Kasumi-1 (cell line): ENCODE results near the gene OTULINL.
A peak's percentile ranks its signal among the peaks of the same experiment; 100 is the strongest.

Source experiments
- DNase-seq, 2 experiments: peaks; one replicate each; lab custom pipeline; 2025; lab: John Stamatoyannopoulos, UW

OTULINL gene

DNA sequence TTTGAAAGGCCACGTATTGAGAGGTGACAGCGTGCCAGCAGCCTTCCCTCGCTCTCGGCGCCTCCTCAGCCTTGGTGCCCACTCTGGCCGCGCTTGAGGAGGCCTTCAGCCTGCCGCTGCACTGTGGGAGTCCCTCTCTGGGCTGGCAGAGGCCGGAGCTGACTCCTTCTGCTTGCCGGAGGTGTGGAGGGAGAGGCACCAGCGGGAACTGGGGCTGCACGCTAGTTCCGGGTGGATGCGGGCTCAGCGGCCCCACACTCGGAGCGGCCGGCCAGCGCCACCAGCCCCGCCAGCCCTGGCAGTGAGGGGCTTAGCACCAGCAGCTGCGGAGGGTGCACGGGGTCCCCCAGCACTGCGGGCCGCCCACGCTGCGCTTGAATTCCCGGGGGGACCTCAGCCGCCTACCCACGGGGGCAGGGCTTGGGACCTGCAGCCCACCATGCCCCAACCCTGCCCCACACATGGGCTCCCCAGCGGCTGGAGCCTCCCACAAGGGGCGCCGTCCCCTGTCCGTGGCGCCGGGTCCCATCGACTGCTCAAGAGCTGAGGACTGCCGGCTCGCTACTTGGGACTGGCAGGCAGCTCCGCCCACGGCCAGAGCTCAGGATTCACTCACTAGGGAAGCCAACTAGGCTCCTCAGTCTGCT is 4.4 kb upstream of the OTULINL start:
- DNase-seq, result no peak

DNA sequence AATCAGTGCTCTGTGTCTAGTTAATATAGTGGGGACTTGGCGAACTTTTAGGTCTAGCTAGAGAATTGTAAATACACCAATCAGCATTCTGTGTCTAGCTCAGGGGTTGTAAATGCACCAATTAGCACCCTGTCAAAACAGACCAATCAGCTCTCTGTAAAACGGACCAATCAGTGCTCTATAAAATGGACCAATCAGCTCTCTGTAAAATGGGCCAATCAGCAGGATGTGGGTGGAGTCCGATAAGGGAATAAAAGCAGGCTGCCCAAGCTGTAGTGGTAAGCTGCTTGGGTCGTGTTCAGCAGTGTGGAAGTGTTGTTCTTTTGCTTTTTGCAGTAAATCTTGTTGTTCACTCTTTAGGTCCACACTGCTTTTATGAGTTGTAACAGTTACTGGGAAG is 3.6 kb upstream of the OTULINL start:
- no peak for DNase-seq

DNA sequence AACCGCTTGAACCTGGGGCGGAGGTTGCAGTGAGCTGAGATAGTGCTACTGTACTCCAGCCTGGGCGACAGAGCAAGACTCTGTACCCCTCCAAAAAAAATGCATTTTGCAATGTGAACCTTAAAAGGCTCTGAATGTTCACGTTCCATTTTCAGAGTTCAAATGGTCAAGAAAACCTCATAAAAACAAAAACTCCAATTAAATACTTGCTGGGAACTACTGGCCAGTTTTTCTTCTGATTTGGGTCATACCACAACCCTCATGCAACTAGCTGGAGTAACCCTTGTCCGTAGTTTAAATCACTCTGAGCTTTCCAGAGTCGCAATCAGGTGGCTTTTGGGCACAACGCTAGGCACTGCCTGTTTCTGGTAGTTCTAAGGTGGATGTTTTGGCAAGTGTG is 2.3 kb upstream of the OTULINL start:
- DNase-seq, result no peak

DNA sequence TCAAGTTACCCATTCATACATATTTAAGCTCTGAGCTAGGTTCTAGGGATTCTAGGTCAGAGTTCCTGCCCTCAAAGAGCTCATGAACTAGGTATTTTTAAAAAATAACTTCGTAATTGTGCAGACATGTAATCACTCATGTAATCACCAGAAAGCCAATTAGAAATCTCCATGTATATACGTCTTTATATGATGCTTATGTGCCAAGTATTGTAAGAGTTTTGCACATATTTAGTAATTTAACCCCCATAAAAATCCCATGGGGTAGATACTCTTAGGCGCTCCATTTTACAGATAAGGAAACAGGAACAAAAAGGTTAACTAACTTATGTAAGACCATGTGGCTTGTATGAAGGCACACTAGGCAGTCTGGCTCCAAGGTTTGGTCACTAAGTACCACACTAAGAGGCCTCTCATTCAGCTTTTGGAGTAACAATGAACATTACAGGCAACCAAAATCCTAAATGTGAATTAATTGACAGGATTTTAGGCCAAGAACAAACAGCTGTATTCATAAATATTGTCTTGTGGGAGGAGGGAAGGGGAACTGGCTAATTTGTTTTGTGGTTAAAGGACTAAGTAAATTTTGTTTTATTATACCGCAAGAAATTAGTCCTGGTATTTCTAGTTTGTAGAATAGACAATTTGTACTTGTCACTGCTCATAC is 1.7 kb upstream of the OTULINL start:
- no peak for DNase-seq

DNA sequence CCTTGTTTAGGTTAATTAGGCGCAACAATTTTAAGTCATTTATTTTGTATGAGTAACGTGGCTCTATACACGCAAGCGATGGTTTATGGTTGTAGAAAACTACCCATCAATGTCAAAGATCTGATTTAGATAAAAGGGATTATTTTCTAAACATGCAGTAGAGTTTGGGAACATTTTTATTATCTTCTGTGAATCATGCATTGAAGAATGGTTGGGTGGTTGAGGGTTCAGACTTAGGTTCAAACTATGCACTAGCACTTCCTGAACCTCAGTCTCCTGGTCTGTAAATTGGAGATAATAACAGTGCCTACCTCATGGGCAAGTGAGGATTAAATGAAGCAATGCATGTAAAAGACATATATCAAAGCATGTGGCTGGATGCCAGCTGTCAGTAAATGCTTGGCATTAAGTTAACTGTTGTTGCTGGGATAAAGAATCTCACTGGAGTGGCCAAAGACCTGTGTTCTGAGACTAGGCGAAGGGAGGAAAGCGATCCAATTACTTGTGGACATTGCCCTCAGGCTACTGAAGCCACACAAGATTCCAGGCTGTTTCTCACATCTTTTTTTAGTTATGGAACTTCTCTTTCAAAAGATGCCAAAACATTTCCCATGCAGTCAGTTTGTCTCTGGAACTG is 1.1 kb upstream of the OTULINL start:
- DNase-seq, result no peak

DNA sequence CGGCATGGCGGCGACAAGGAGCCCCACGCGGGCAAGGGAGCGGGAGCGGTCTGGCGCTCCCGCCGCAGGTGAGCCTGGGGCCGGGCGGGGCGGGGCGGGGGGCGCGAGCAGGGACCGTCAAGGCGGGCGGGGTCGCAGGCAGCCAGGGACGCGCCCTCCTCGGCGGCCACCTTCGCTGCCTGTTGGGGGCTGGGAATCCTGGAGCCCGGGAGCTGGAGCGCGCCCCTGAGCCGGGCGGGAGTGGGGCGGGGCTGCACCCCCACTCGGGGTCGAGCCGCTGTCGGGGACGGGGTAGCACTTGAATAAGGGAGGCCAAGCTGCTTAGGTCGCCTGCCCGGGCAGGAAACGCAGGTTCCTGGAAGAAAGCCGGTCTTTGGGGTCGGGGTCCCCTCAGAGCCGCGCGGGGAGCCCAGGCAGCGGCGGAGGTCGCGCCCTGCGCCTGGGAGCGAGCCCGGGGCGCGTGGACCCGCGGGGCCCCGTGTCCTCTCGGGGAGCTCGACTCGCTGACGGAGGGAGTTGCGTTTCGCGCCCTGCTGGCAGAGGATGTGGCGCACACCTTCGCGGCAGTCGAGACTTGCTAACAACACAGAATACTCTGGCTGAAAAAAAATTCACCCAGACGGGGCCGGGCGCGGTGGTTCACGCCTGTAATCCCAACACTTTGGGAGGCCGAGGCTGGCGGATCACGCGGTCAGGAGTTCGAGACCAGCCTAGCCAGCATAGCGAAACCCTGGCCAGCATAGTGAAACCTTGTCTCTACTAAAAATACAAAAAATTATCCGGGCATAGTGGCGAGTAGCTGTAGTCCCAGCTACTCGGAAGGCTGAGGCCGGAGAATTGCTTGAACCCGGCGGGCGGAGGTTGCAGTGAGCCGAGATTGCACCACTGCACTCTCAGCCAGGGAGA is 552 bp downstream of the OTULINL start:
- peak; percentile 35 to 41 for DNase-seq

DNA sequence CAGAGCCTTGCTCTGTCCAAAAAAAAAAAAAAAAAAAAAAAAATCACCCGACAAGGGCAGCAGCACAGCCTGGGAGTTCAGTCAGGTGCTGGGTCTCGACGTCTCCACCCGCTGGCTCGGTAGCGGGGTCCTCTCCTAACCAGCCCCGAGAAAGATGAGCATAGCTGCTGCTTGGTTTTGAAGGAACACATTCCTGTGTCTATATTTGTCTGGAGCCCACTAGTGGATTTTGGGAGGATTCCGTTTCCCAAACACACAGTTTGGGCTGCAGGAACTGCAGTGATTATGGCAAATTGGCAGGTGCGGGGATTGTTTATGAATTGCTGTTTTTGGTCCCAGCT is 1.2 kb downstream of the OTULINL start:
- no peak for DNase-seq

DNA sequence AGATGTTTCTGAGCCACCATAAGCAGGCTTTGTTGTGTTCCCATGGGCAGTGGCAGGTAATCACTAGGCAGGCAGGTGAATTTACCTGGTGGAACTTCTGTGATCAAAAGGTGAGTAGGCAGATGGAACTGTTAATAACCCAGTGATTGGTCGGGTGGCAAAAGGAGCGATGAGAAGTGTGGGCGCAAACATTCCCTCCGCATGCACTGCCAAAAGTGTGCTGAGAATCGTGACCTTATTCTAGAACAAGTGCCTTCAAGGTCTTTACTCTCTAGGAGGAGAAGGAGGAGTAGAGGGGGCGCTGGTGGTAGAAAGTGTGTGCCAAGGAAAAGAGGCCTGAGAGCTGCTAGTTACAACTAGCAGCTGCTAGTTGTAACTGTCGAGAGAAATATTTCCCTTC is 3.3 kb downstream of the OTULINL start:
- no peak for DNase-seq

DNA sequence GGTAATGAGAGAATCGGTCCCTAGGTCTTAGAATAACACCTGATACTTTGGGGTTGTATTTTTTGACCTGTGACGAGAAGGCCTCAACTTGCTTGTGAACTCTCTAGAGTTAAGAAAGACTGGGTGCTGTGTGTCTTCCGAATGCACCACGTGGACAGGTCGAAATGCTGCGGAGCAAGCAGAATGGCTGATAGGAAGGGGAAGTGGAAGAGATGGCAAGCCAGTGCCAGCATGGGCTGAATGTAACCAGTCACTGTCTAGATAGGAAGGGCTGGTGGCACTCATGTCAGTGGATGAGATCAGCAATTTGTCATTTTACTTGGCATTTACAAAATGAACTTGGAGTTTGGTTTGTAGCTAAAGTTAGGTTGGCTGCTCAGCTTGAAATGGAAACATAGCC is 5.6 kb downstream of the OTULINL start:
- DNase-seq, result peak in 1 of 2 experiments; percentile 8

DNA sequence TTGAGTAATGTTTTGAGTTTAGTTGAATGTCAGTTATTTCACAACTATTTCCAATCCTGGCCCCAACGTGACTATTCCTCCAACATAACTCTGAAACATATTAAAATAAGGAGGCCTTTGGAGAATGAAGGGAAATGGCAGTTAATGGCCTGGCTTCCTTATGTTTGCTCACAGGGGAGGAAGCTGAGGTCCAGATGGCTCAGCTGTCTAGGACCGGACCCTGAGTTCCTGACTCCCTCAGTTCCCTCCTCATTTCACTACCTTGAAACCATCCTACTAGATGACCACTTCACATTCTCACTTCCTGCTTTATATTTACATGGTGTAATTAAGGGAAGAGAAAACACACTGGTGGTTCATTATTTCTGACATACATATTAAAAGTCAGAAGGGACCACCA is 6.6 kb downstream of the OTULINL start:
- peak; percentile 36 to 37 for DNase-seq

DNA sequence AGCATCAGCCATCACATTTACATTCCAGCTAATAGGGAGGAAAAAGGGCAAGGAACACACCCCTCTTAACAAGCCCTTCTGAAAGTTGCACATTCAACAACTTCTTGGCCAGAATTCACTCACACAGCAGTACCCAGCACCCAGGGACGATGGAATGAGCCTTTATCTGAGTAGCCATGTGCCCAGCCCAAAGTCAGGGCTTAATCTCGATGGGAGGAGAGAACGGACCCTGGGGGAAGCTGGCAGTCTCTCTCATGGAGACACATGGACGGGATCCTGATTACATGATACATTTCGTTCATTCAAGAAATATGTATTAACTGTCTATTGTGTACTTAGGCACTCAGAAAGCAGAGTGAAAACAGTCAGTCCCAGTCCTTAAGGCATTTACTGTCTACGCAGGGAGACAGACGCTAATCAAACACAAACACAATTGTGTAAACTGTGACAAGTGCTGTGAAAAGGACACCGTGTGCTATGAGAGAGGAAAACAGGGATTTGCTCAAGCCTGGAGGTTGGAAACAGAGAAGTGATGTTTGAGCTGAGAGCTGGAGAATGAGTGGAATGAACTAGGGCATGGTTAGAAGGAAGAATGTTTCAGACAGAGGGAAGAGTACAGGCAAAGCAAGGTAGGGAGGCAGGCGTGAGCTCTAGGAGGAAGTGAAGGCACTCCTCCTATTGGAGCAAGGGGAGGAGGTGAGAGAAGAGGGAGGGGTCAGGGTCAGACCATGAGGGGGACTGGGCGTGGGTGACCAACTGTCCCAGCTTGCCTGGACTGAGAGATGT is 7.4 kb downstream of the OTULINL start:
- no peak for DNase-seq

DNA sequence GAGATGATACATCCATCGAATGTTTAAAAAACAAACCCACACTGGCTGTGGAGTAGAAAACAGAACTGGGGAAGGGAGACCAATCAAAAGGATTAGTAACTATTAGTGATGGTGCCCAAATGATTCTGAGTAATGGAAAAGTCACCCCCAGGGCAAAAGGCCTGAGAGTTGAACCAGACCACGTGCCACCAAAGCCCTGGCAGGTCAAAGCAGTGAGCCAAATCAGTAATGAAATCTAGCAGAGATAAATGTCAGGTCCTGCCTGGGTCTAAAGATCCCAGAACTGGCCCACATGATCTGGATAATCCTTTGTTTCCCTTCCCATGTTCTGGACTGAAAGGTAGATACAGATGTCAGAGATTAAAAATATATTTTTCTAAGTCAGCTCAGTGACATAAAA is 9.4 kb downstream of the OTULINL start:
- no peak for DNase-seq

DNA sequence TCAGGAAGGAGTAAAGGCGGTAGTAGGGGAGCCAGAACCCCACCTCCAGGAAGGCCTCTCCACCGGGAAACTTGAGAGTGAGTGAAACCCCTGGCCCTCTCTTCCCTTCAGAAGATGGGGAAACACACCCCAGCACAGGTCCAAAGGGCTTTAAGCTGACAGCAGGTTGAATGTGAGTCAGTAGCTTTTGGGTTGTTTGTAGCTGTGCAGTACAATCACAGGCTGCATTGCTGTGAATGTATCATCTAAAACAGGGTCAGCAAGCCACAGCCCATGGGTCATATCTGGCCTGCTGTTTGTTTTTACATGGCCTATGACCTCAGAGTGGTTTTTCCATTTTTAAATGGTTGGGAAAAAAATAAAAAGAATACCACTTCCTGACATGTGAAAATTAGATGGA is 10.0 kb downstream of the OTULINL start:
- no peak for DNase-seq

DNA sequence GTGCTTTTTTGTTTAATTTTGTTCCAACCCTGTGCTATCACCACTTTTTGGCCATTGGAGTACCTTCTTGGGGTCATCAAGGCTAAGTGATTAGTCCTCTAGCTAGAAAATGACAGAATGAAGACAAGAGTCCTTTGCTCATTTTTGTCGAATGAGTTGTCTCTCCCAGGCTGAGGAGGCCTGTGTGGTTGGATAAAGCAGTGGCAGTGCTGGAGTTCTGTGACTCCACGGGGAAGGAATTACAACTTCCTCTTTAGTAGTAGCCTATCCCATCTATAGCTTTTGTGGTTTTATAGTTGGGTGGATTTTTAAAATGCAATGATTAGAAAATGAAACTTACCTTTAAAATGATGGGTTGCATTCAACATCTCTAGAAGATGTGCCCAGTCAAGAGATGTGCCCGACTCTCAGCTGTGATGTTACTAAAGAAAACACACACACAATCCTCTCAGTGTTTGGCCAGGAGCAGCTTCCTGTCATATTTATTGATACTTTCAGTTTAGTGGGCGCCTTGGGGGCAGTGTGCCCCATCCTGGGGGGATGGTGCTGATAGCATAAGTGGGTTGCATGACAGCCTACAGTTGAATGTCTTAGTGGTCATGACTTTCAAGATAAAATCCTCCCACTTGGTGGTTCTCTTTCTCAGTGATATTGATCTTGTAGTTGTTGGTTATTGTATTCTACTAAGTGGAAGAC is 11.9 kb downstream of the OTULINL start:
- DNase-seq, result peak; percentile 39 to 44

DNA sequence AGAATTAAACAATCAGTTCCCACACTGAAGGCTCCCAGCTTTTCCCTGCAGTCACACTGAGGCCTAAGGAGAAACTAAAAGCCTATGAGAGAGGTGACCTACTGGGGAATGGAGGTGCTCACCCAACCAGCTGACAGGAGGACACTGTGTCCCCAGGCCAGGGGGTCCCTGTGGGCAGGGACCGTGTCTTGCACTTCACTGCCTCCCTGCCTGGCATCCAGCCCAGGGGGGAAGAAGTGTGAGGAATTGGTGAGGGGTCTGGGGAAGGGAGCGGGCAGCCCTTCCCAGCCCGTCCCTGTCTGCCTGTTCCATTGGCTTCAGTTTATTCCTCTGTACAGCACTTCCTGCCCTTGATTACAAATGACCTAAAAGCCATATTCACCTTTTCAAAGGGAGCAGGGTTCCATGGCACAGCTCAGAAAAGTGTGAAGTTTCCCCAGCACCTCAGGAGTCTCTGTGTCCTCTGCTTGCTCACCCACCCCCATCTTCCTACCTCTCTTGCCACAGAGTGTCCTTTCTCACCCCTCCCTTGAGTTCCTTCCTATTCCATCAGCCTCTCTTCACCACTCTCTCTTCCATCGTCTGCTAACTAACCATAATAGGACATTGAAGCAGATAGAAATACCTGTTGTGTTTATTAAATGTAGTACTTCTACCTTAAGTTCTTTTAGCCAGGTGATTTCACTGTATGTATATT is 12.9 kb downstream of the OTULINL start:
- peak in 1 of 2 experiments; percentile 55 for DNase-seq

DNA sequence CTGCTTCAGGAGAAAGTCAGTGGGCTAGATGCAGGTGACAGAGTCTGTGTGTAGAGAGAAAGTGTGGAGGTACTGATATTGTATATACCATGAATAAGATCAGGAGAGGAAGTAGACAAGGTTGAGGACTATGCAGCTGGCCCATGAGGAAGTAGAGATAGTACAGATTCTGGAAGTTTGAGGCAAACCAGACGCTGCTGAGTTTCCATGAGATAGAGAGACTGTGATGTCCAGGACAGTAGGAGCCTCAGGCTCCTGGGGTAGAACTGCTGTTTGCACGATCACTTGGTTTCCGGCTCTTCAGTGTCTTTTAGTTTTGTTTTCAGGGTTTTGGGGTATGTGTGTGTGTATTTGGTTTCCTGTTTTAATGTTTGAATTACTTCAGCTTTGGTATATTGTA is 13.6 kb downstream of the OTULINL start:
- DNase-seq, result peak; percentile 97 to 98

DNA sequence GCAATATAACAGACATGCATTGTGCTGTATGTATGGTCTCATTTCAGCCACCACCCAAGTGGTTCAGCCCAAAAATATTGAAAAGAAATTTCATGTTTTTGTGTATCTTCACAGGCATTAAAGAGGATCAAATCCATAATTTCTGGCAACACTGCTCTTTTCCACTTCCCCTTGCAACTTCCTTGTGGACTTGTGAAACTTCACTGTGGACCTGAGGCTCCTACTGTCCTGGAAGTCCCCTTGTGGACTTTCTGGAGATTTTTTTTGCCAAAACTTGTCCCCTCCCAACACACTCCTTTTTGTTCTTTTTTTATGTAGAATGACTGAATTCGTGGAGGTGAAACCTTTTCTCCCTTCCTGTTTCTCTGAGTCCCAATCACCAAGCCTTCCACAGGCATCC is 14.3 kb downstream of the OTULINL start:
- no peak for DNase-seq

DNA sequence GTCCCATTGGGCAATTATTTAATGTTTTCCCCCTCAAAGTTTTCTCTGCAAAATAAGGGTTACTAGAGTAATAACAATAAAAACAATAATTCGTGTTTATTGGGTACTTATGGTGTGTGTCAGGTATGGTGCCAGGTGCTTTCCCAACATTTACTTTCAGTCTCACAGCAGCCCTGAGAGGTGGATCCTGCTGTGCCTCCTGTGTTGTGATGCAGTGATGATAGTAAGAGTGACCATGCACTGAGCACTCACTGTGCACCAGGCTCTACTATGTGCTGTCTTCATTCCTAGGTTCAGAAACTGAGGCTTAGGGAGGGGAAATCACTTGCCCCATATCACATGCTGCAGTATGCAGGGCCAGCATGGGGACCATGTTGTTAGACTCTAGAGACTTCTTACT is 15.5 kb downstream of the OTULINL start:
- no peak for DNase-seq

DNA sequence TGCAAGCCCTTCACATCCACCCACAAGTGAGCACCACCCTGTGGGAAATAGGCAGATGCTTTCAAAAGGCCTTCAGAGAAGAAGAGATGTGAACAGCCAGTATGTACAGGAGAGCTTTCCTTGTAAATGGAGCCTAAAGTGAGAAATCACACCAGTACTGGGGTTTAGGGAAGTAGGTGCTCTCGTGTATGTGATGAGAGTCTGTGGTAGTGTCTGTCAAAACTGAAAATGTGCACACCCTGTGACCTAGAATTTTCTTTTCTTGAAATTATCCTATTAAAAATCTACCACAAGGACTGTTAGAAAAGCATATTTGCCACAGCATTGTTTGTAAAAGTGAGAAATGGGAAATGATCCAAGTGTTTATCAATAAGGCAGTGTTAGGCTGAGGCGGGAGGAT is 16.6 kb downstream of the OTULINL start:
- peak in 1 of 2 experiments; percentile 40 for DNase-seq

DNA sequence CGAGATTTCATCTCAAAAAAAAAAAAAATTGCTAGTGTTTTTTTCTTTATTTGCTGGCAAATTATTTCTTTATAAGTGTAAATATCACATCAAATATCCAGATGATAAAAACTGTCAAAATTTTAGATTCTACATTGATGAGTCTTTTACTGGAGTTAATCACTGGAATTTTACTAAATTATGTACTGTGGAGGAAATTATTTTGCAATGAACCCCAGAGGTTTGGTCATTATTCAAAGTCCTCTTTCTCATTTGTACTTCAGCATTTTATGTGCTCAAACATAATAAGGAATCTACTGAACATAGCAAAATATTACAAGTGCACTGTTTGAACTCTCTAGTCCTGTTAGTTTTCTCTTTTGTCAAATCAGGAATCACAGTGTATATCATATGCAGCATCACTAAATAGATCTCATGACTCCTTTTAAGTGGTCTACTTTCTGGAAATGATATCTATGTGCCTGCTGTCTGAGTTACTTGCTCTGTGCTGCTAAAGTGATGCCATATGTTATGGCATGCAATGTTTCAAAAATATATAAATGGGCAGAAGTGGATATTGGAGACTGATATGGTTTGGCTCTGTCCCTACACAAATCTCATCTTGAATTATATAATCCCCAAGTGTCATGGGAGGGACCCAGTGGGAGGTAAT is 18.0 kb downstream of the OTULINL start:
- no peak for DNase-seq
